ENCODE results near the gene CEBPG.

- TF ChIP-seq ZBTB33 (IDR thresholded peaks at IDR 0.05; ENCODE audit: extremely low read depth, insufficient replicate concordance, low read length), result no peak
- no peak for TF ChIP-seq EGR1 (IDR thresholded peaks at IDR 0.05; ENCODE audit: low read depth)
- no peak for TF ChIP-seq CTCF (IDR thresholded peaks at IDR 0.05 in 2 of 3, conservative IDR thresholded peaks at IDR 0.05 in 1 of 3; ENCODE audit: borderline replicate concordance in 1 of 3, insufficient read depth in 1 of 3, low read depth in 2 of 3, low read length in 2 of 3)
- no peak for TF ChIP-seq REST (IDR thresholded peaks at IDR 0.05; ENCODE audit: low read depth)
- no peak for TF ChIP-seq ZFX (IDR thresholded peaks at IDR 0.05)
These were observed 28.3 kb downstream of the CEBPG start for GRCh38 chr19:33401683-33402420.
